Glutamatergic neuron (in vitro differentiated cells): ENCODE data around the gene THOC2. TPM values are rescaled to one million over a fixed set of nuclear protein-coding genes. Genes with fewer than 3 reads are reported as not detected.

Source experiments
- DNase-seq: peaks from one replicate; pipeline ENCODE4 v3.0.0; 2022
- H3K27ac Mint-ChIP-seq: one replicate; pipeline ENCODE4 v1.8.0; 2020; ENCODE audit warnings: mild to moderate bottlenecking, mixed read lengths, inconsistent platforms; ENCODE audit not compliant: unreplicated experiment
- H3K27me3 Mint-ChIP-seq: one replicate; pipeline ENCODE4 v1.8.0; 2020; ENCODE audit warnings: mild to moderate bottlenecking, moderate library complexity, mixed read lengths, inconsistent platforms; ENCODE audit not compliant: unreplicated experiment
- H3K36me3 Mint-ChIP-seq: one replicate; pipeline ENCODE4 v1.8.0; 2020; ENCODE audit warnings: mild to moderate bottlenecking, mixed read lengths, inconsistent platforms; ENCODE audit not compliant: unreplicated experiment
- H3K4me1 Mint-ChIP-seq: one replicate; pipeline ENCODE4 v1.8.0; 2020; ENCODE audit warnings: mild to moderate bottlenecking, low read depth, mixed read lengths, inconsistent platforms; ENCODE audit not compliant: unreplicated experiment
- H3K4me3 Mint-ChIP-seq: one replicate; pipeline ENCODE4 v1.8.0; 2020; ENCODE audit warnings: mild to moderate bottlenecking, mixed read lengths, inconsistent platforms; ENCODE audit not compliant: unreplicated experiment
- H3K9me3 Mint-ChIP-seq: one replicate; pipeline ENCODE4 v1.8.0; 2020; ENCODE audit warnings: mild to moderate bottlenecking, moderate library complexity, mixed read lengths, inconsistent platforms; ENCODE audit not compliant: unreplicated experiment
- CTCF ChIP-seq: fragments of 200-600 bp; sonication (generic); IDR thresholded peaks from one replicate; pipeline ENCODE4 v1.5.0; 2021; ENCODE audit not compliant: partially characterized antibody, unreplicated experiment
- total RNA-seq: library from RNA; stranded (reverse); fragmentation: NEBNext Ultra II Directional; extraction: Animal tissue kit (Norgen Biotek cat#: 25700); gene quantifications from one replicate; pipeline ENCODE4 v1.2.1, GENCODE V29; 2021; ENCODE audit not compliant: unreplicated experiment

Gene THOC2
- total RNA-seq, 1 donor from 2014 or later: 69.5 TPM

- no peaks in the 10 kb centered on the region for H3K27me3 Mint-ChIP-seq
- H3K27ac Mint-ChIP-seq: no peak overlapping the region
- no peak for TF ChIP-seq CTCF
- no peak for DNase-seq
- H3K36me3 Mint-ChIP-seq: no peaks in the 10 kb centered on the region
- H3K4me3 Mint-ChIP-seq: no peak overlapping the region
- no peaks in the 10 kb centered on the region for H3K9me3 Mint-ChIP-seq
- H3K4me1 Mint-ChIP-seq: no peaks in the 10 kb centered on the region
Measured at GRCh38 chrX:123704781-123705180, 28.1 kb downstream of the THOC2 start.

- H3K36me3 Mint-ChIP-seq: no peaks in the 10 kb centered on the region
- H3K9me3 Mint-ChIP-seq: no peaks in the 10 kb centered on the region
- no peak overlapping the region for H3K27ac Mint-ChIP-seq
- no peaks in the 10 kb centered on the region for H3K4me1 Mint-ChIP-seq
- no peak for TF ChIP-seq CTCF
- H3K27me3 Mint-ChIP-seq: no peaks in the 10 kb centered on the region
- H3K4me3 Mint-ChIP-seq: no peak overlapping the region
- DNase-seq: no peak
Measured at GRCh38 chrX:123698979-123699520, 33.8 kb downstream of the THOC2 start.

- no peaks in the 10 kb centered on the region for H3K27me3 Mint-ChIP-seq
- no peaks in the 10 kb centered on the region for H3K4me1 Mint-ChIP-seq
- no peaks in the 10 kb centered on the region for H3K9me3 Mint-ChIP-seq
- no peak overlapping the region for H3K27ac Mint-ChIP-seq
- H3K4me3 Mint-ChIP-seq: no peak overlapping the region
- H3K36me3 Mint-ChIP-seq: no peaks in the 10 kb centered on the region
- no peak for TF ChIP-seq CTCF
- no peak for DNase-seq
Measured at GRCh38 chrX:123696334-123696733, 36.5 kb downstream of the THOC2 start.

- no peak overlapping the region for H3K27ac Mint-ChIP-seq
- H3K4me1 Mint-ChIP-seq: no peaks in the 10 kb centered on the region
- no peak for DNase-seq
- H3K36me3 Mint-ChIP-seq: no peaks in the 10 kb centered on the region
- H3K4me3 Mint-ChIP-seq: no peak overlapping the region
- no peaks in the 10 kb centered on the region for H3K27me3 Mint-ChIP-seq
- no peaks in the 10 kb centered on the region for H3K9me3 Mint-ChIP-seq
- no peak for TF ChIP-seq CTCF
Measured at GRCh38 chrX:123695242-123695641, 37.6 kb downstream of the THOC2 start.

- Mint-ChIP-seq H3K9me3 (no peaks in the 10 kb centered on the region), H3K4me1 (no peaks in the 10 kb centered on the region), H3K4me3 (no peak overlapping the region), H3K27ac (no peak overlapping the region), H3K27me3 (no peaks in the 10 kb centered on the region), H3K36me3 (no peaks in the 10 kb centered on the region)
- no peak for TF ChIP-seq CTCF
- DNase-seq: no peak
Measured at GRCh38 chrX:123691776-123692175, 41.1 kb downstream of the THOC2 start.
